ENCODE measurements around the gene UTS2R. TPM values are rescaled to one million over a fixed set of nuclear protein-coding genes. Genes with fewer than 3 reads are reported as not detected.
"Not testable (repeated sequence)": the region's sequence is repeated elsewhere in the genome, so short reads cannot be mapped to it uniquely, and the experiment has no call there.

Gene UTS2R
- total RNA-seq, 2 experiments from 2014 or later: not detected

GRCh38 chr17:82339634-82340580 is 31.7 kb upstream of the UTS2R start:
- no peak overlapping the region for H3K27ac Mint-ChIP-seq
- ChIA-PET CTCF (no interaction called here), POLR2A (no interaction called here)
- H3K9me3 Mint-ChIP-seq (ENCODE audit: insufficient read depth): no peaks in the 10 kb centered on the region
- ATAC-seq (no peak), DNase-seq (no peak)
- no peaks in the 10 kb centered on the region for H3K36me3 Mint-ChIP-seq (ENCODE audit: low read depth)
- H3K4me3 Mint-ChIP-seq: no peak overlapping the region
- peaks cover 3% of the 10 kb centered on the region for H3K27me3 Mint-ChIP-seq (ENCODE audit: low read depth)
- peaks cover 12% of the 10 kb centered on the region for H3K4me1 Mint-ChIP-seq (ENCODE audit: low read depth)

GRCh38 chr17:82342361-82343079 is 29.0 kb upstream of the UTS2R start:
- ATAC-seq (no peak), DNase-seq (no peak)
- Mint-ChIP-seq H3K27me3 (ENCODE audit: low read depth) (peaks cover 8% of the 10 kb centered on the region), H3K27ac (no peak overlapping the region), H3K9me3 (ENCODE audit: insufficient read depth) (no peaks in the 10 kb centered on the region), H3K36me3 (ENCODE audit: low read depth) (no peaks in the 10 kb centered on the region), H3K4me3 (no peak overlapping the region), H3K4me1 (ENCODE audit: low read depth) (peaks cover 6% of the 10 kb centered on the region)
- CTCF ChIA-PET: interaction anchor here (0.6 to 1.7 kb wide), 2 partner anchors 10 to 51 kb away, joined by 3 to 6 read pairs; no protein-coding TSS in a partner anchor
- POLR2A ChIA-PET: no interaction called here

- Mint-ChIP-seq H3K27ac (no peak overlapping the region), H3K4me1 (ENCODE audit: low read depth) (peaks cover 6% of the 10 kb centered on the region), H3K36me3 (ENCODE audit: low read depth) (no peaks in the 10 kb centered on the region), H3K9me3 (ENCODE audit: insufficient read depth) (no peaks in the 10 kb centered on the region), H3K4me3 (no peak overlapping the region), H3K27me3 (ENCODE audit: low read depth) (peaks cover 8% of the 10 kb centered on the region)
- POLR2A ChIA-PET: no interaction called here
- CTCF ChIA-PET: interaction anchor here (1.7 kb wide), 1 partner anchor 9 kb away, joined by 6 read pairs; no protein-coding TSS in a partner anchor
- ATAC-seq: no peak
- DNase-seq: no peak
Observed at GRCh38 chr17:82343560-82343959, 28.0 kb upstream of the UTS2R start.

GRCh38 chr17:82344175-82344907 is 27.2 kb upstream of the UTS2R start:
- POLR2A ChIA-PET: interaction anchor here (0.6 kb wide), 1 partner anchor 1737 kb away, joined by 3 read pairs; no protein-coding TSS in a partner anchor

GRCh38 chr17:82345151-82345976 is 26.2 kb upstream of the UTS2R start:
- H3K27ac Mint-ChIP-seq: no peak overlapping the region

More at GRCh38 chr17:82344175-82344907, 27.2 kb upstream of the UTS2R start:
- CTCF ChIA-PET: interaction anchor here (0.9 to 1.7 kb wide), 2 partner anchors 8 to 103 kb away, joined by 3 to 6 read pairs; no protein-coding TSS in a partner anchor
- ATAC-seq (no peak), DNase-seq (no peak)
- Mint-ChIP-seq H3K9me3 (ENCODE audit: insufficient read depth) (no peaks in the 10 kb centered on the region), H3K27ac (no peak overlapping the region), H3K36me3 (ENCODE audit: low read depth) (no peaks in the 10 kb centered on the region), H3K4me3 (no peak overlapping the region), H3K27me3 (ENCODE audit: low read depth) (peaks cover 5% of the 10 kb centered on the region), H3K4me1 (ENCODE audit: low read depth) (peaks cover 6% of the 10 kb centered on the region)

GRCh38 chr17:82346342-82347300 is 24.9 kb upstream of the UTS2R start:
- no peak overlapping the region for H3K4me3 Mint-ChIP-seq
- POLR2A ChIA-PET: no interaction called here
- H3K4me1 Mint-ChIP-seq (ENCODE audit: low read depth): peaks cover 6% of the 10 kb centered on the region
- CTCF ChIA-PET: no interaction called here
- no peaks in the 10 kb centered on the region for H3K36me3 Mint-ChIP-seq (ENCODE audit: low read depth)
- DNase-seq (no peak), ATAC-seq (no peak)
- H3K27ac Mint-ChIP-seq: no peak overlapping the region
- no peaks in the 10 kb centered on the region for H3K9me3 Mint-ChIP-seq (ENCODE audit: insufficient read depth)
- H3K27me3 Mint-ChIP-seq (ENCODE audit: low read depth): peaks cover 5% of the 10 kb centered on the region

More at GRCh38 chr17:82345151-82345976, 26.2 kb upstream of the UTS2R start:
- H3K4me3 Mint-ChIP-seq: no peak overlapping the region
- peaks cover 6% of the 10 kb centered on the region for H3K4me1 Mint-ChIP-seq (ENCODE audit: low read depth)
- CTCF ChIA-PET: no interaction called here
- H3K9me3 Mint-ChIP-seq (ENCODE audit: insufficient read depth): no peaks in the 10 kb centered on the region
- no peaks in the 10 kb centered on the region for H3K36me3 Mint-ChIP-seq (ENCODE audit: low read depth)
- DNase-seq (no peak), ATAC-seq (no peak)
- peaks cover 5% of the 10 kb centered on the region for H3K27me3 Mint-ChIP-seq (ENCODE audit: low read depth)
- POLR2A ChIA-PET: no interaction called here

- H3K27ac Mint-ChIP-seq; H3K36me3 Mint-ChIP-seq (ENCODE audit: low read depth); H3K9me3 Mint-ChIP-seq (ENCODE audit: insufficient read depth); H3K4me1 Mint-ChIP-seq (ENCODE audit: low read depth); H3K27me3 Mint-ChIP-seq (ENCODE audit: low read depth); DNase-seq; ATAC-seq; H3K4me3 Mint-ChIP-seq; POLR2A ChIA-PET: not testable (repeated sequence)
- CTCF ChIA-PET: interaction anchor here (1.1 kb wide), 1 partner anchor 13 kb away, joined by 3 read pairs; no protein-coding TSS in a partner anchor
Observed at GRCh38 chr17:82347994-82348393, 23.6 kb upstream of the UTS2R start.

GRCh38 chr17:82348434-82348833 is 23.1 kb upstream of the UTS2R start:
- ATAC-seq: no peak
- ChIA-PET CTCF (interaction anchor here (1.1 kb wide), 1 partner anchor 13 kb away, joined by 3 read pairs; no protein-coding TSS in a partner anchor), POLR2A (no interaction called here)
- H3K27me3 Mint-ChIP-seq (ENCODE audit: low read depth): peaks cover 5% of the 10 kb centered on the region
- H3K4me1 Mint-ChIP-seq (ENCODE audit: low read depth): peaks cover 8% of the 10 kb centered on the region
- no peak for DNase-seq
- no peak overlapping the region for H3K4me3 Mint-ChIP-seq
- H3K27ac Mint-ChIP-seq: no peak overlapping the region
- no peaks in the 10 kb centered on the region for H3K9me3 Mint-ChIP-seq (ENCODE audit: insufficient read depth)
- no peaks in the 10 kb centered on the region for H3K36me3 Mint-ChIP-seq (ENCODE audit: low read depth)

- no peak overlapping the region for H3K27ac Mint-ChIP-seq
- ChIA-PET POLR2A (no interaction called here), CTCF (interaction anchor here (1.1 kb wide), 1 partner anchor 14 kb away, joined by 3 read pairs; no protein-coding TSS in a partner anchor)
- H3K4me1 Mint-ChIP-seq (ENCODE audit: low read depth): peaks cover 8% of the 10 kb centered on the region
- no peak for DNase-seq
- H3K27me3 Mint-ChIP-seq (ENCODE audit: low read depth): peaks cover 5% of the 10 kb centered on the region
- no peak overlapping the region for H3K4me3 Mint-ChIP-seq
- H3K36me3 Mint-ChIP-seq (ENCODE audit: low read depth): no peaks in the 10 kb centered on the region
- ATAC-seq: no peak
- no peaks in the 10 kb centered on the region for H3K9me3 Mint-ChIP-seq (ENCODE audit: insufficient read depth)
Observed at GRCh38 chr17:82348866-82349265, 22.7 kb upstream of the UTS2R start.

- Mint-ChIP-seq H3K36me3 (ENCODE audit: low read depth) (no peaks in the 10 kb centered on the region), H3K27me3 (ENCODE audit: low read depth) (peaks cover 5% of the 10 kb centered on the region), H3K27ac (no peak overlapping the region), H3K4me1 (ENCODE audit: low read depth) (peaks cover 8% of the 10 kb centered on the region), H3K4me3 (no peak overlapping the region), H3K9me3 (ENCODE audit: insufficient read depth) (no peaks in the 10 kb centered on the region)
- ChIA-PET CTCF (interaction anchor here (1.0 to 4.0 kb wide), 6 partner anchors 46 to 113 kb away, joined by 5 to 19 read pairs (median 8); no protein-coding TSS in a partner anchor), POLR2A (no interaction called here)
- ATAC-seq (no peak), DNase-seq (no peak)
Observed at GRCh38 chr17:82349287-82349701, 22.3 kb upstream of the UTS2R start.

Measured in activated CD8-positive, alpha-beta T cell treated with anti-CD3 and anti-CD28 coated beads, Interleukin-2, amount 10 ng/mL, durations not matched to agents 7 days and 5 days (primary cell).